OCI-LY7 (cell line): ENCODE results near the gene RASD1. TPM values are rescaled to one million over a fixed set of nuclear protein-coding genes. Genes with fewer than 3 reads are reported as not detected.

Experiments
- BruUV-seq: library from RNA; stranded (reverse); fragments of 400-500 nt; replicated peaks from 2 replicates; lab custom pipeline; 2021; lab: Mats Ljungman, UMichigan
- CTCF ChIA-PET: fragments of 300-600 bp; sonication (Branson Sonifier 250); formaldehyde crosslinking; loops from one replicate; lab custom pipeline; 2022; ENCODE audit warnings: antibody characterized with exemption; ENCODE audit not compliant: unreplicated experiment; lab: Charles Lee
- POLR2A ChIA-PET: fragments of 300-600 bp; sonication (Branson Sonifier 250); formaldehyde crosslinking; loops from one replicate; lab custom pipeline; 2022; ENCODE audit warnings: antibody characterized with exemption; lab: Charles Lee
- DNase-seq: peaks from one replicate; pipeline ENCODE4 v3.0.0-alpha.2; 2015; ENCODE audit warnings: low spot score
- H2AFZ ChIP-seq: fragments of 200-600 bp; sonication (generic), shearing (Covaris generic); 2 replicates; pipeline ENCODE4 v1.6.1; 2014; ENCODE audit warnings: mild to moderate bottlenecking, antibody characterized with exemption, low read length, moderate library complexity
- H3K27ac ChIP-seq: fragments of 200-600 bp; sonication (generic); 2 replicates; pipeline ENCODE4 v1.5.1; 2014; ENCODE audit warnings: mixed run types, low read depth, mild to moderate bottlenecking, moderate library complexity, low read length, inconsistent platforms; ENCODE audit not compliant: poor library complexity, severe bottlenecking
- H3K36me3 ChIP-seq: fragments of 200-600 bp; sonication (generic); 2 replicates; pipeline ENCODE4 v1.6.1; 2014; ENCODE audit warnings: mild to moderate bottlenecking, antibody characterized with exemption, low read length, moderate library complexity, mixed read lengths; ENCODE audit not compliant: insufficient read depth
- H3K4me1 ChIP-seq: fragments of 200-600 bp; sonication (generic); 2 replicates; pipeline ENCODE4 v1.5.1; 2014; ENCODE audit warnings: mild to moderate bottlenecking, low read length; ENCODE audit not compliant: insufficient read depth, poor library complexity, severe bottlenecking
- H3K4me2 ChIP-seq: fragments of 200-600 bp; sonication (generic); 2 replicates; pipeline ENCODE4 v1.6.1; 2014; ENCODE audit warnings: mild to moderate bottlenecking, low read length
- H3K4me3 ChIP-seq: fragments of 200-600 bp; sonication (generic); 2 replicates; pipeline ENCODE4 v1.5.1; 2014; ENCODE audit warnings: mild to moderate bottlenecking, low read depth, low read length; ENCODE audit not compliant: poor library complexity, severe bottlenecking
- H3K79me2 ChIP-seq: fragments of 200-600 bp; sonication (generic); 2 replicates; pipeline ENCODE4 v1.6.1; 2016; ENCODE audit warnings: low read depth, mild to moderate bottlenecking, low read length, moderate library complexity, mixed read lengths; ENCODE audit not compliant: insufficient read depth
- H3K9me2 ChIP-seq: fragments of 200-600 bp; sonication (generic); 2 replicates; pipeline ENCODE4 v1.6.1; 2016; ENCODE audit warnings: mild to moderate bottlenecking, low read length, mixed read lengths; ENCODE audit not compliant: insufficient read depth
- H3K9me3 ChIP-seq: fragments of 200-600 bp; sonication (generic); 2 replicates; pipeline ENCODE4 v1.6.1; 2014; ENCODE audit warnings: mild to moderate bottlenecking, mixed run types, low read length, mixed read lengths
- H4K20me1 ChIP-seq: fragments of 200-600 bp; sonication (generic); 2 replicates; pipeline ENCODE4 v1.6.1; 2014; ENCODE audit warnings: mild to moderate bottlenecking, antibody characterized with exemption, low read length, moderate library complexity, mixed read lengths; ENCODE audit not compliant: insufficient read depth
- EZH2phosphoT487 ChIP-seq: fragments of 200-600 bp; sonication (generic); IDR thresholded peaks from 2 replicates; pipeline ENCODE4 v1.6.1; 2018; ENCODE audit warnings: low read depth, borderline replicate concordance, mild to moderate bottlenecking, mixed run types, antibody characterized with exemption, low read length, moderate library complexity, mixed read lengths
- intact Hi-C: fragments of 100-400 bp; cut with micrococcal nuclease; formaldehyde crosslinking; loops from one replicate; pipeline ENCODE4 v1.10.0; 2022; ENCODE audit not compliant: unreplicated experiment
- total RNA-seq, 2 experiments: library from RNA; depleted of rRNA in 1 of 2; stranded (reverse); fragments of >200 nt in 1 of 2; shearing (Covaris generic) in 1 of 2; gene quantifications; 2 replicates each; pipeline ENCODE4 v1.2.3, GENCODE V29; 2014 to 2022
- TF ChIP-seq, protein P1 (sequence below): fragments of 200-600 bp; sonication (generic); conservative IDR thresholded peaks from 2 replicates; pipeline ENCODE4 v1.5.1; 2014; ENCODE audit warnings: mild to moderate bottlenecking, antibody characterized with exemption, low read length, moderate library complexity, mixed read lengths

Gene RASD1
- total RNA-seq, 2 experiments from 2014 or later = 0.19 TPM; not detected in 1

DNA sequence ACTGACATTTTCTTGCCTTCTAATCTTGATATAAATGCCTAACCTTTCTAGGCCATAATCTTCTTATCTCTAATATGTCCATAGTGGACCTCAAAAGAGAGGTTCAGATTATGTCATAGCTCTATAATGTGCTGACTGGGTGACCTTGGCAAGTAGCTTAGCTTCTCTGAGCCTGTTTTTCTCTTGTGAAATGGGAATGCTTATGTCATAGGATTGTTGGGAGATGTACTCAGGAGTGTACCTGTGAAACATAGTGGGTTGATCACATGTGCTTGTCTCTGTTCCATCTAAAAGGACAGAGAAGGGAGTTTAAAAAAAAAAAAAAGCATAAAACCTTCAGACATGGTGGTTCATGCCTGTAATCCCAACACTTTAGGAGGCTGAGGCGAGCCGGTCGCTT lies 17.0 kb downstream of the RASD1 start:
- peaks cover 72% of the 10 kb centered on the region for H3K79me2 ChIP-seq
- peaks cover 46% of the 10 kb centered on the region for H3K4me1 ChIP-seq
- H4K20me1 ChIP-seq = peaks cover 6% of the 10 kb centered on the region
- TF ChIP-seq, protein P1, sequence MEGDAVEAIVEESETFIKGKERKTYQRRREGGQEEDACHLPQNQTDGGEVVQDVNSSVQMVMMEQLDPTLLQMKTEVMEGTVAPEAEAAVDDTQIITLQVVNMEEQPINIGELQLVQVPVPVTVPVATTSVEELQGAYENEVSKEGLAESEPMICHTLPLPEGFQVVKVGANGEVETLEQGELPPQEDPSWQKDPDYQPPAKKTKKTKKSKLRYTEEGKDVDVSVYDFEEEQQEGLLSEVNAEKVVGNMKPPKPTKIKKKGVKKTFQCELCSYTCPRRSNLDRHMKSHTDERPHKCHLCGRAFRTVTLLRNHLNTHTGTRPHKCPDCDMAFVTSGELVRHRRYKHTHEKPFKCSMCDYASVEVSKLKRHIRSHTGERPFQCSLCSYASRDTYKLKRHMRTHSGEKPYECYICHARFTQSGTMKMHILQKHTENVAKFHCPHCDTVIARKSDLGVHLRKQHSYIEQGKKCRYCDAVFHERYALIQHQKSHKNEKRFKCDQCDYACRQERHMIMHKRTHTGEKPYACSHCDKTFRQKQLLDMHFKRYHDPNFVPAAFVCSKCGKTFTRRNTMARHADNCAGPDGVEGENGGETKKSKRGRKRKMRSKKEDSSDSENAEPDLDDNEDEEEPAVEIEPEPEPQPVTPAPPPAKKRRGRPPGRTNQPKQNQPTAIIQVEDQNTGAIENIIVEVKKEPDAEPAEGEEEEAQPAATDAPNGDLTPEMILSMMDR = no peak
- no peak for TF ChIP-seq EZH2phosphoT487
- no peaks in the 10 kb centered on the region for H3K9me2 ChIP-seq
- no peak overlapping the region for H2AFZ ChIP-seq
- ChIA-PET POLR2A (interaction anchor here (0.6 kb wide), 1 partner anchor 444 kb away, joined by 4 read pairs; no protein-coding TSS in a partner anchor), CTCF (no interaction called here)
- H3K27ac ChIP-seq = no peak overlapping the region
- no TSS peak for BruUV-seq
- H3K9me3 ChIP-seq = no peaks in the 10 kb centered on the region
- no peak for DNase-seq
- H3K36me3 ChIP-seq = peaks cover 54% of the 10 kb centered on the region
- H3K4me2 ChIP-seq = peak overlapping the region; percentile 97
- intact Hi-C loops = no loop called here
- H3K4me3 ChIP-seq = peak overlapping the region; percentile 9

DNA sequence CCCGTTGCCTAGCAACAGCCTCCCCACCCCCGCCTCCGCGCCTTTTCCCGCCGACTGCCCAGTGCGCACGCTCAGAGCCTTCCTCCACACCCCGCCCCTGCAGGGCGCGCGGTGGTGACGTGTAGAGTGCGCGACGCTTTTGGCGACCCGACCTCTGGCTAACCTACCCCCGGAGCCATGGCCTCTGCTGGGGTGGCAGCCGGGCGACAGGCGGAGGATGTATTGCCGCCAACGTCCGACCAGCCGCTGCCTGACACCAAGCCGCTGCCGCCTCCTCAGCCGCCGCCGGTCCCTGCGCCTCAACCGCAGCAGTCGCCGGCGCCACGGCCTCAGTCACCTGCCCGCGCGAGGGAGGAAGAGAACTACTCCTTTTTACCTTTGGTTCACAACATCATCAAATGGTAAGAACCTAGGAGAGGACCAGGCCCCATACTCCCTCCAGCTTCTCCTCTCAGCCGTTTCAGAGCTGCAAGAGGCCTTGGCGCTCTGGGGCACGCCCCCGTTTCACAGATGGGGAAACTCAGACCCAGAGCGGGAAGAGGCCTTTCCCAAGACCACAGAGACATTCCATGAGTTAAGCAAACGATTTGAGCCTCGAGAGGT lies 19.2 kb downstream of the RASD1 start, which contains the start of gene MED9:
Gene MED9 (plus strand): TSS at position 136 of the 603 bp plus-strand sequence. CDS start 42 bp downstream, at position 178.
- peak within 1 kb of the TSS; percentile 83 for H3K4me3 ChIP-seq
- peaks cover 6% of the 10 kb centered on the region for H4K20me1 ChIP-seq
- H3K4me1 ChIP-seq = peaks cover 42% of the 10 kb centered on the region
- TF ChIP-seq, protein P1 = no peak
- no peak for TF ChIP-seq EZH2phosphoT487
- ChIA-PET POLR2A (interaction anchor here (0.7 kb wide), 1 partner anchor 9 kb away, joined by 3 read pairs; no protein-coding TSS in a partner anchor), CTCF (no interaction called here)
- peak; percentile 95 for DNase-seq
- intact Hi-C loops = no loop called here
- peak within 1 kb of the TSS; percentile 81 for H2AFZ ChIP-seq
- no peaks in the 10 kb centered on the region for H3K9me2 ChIP-seq
- peak within 1 kb of the TSS; percentile 84 for H3K27ac ChIP-seq
- BruUV-seq = TSS peak; percentile 83
- peaks cover 51% of the 10 kb centered on the region for H3K79me2 ChIP-seq
- H3K9me3 ChIP-seq = no peaks in the 10 kb centered on the region
- peak within 1 kb of the TSS; percentile 97 for H3K4me2 ChIP-seq
- H3K36me3 ChIP-seq = peaks cover 33% of the 10 kb centered on the region

DNA sequence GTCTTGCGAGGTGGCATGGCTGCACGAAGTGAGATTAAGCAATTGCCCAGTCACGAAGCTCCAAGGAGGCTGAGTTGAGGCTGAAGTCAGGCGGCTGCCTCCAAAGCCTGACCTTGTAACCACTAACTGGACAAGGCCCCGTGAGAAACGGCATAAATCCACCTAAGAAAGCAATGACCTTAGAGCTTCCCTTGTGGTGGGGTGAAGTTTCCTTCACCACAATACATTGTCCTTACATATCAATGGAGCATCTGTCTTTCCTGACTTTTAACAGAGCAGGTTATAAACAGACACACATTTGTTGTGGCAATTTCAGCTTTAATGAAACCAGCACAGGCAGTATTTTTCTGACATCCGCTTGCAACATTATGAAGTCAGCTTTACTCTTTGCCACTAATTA lies 21.9 kb downstream of the RASD1 start:
- TF ChIP-seq, protein P1 = no peak
- no peak for TF ChIP-seq EZH2phosphoT487
- peaks cover 25% of the 10 kb centered on the region for H3K79me2 ChIP-seq
- H3K4me3 ChIP-seq = no peak overlapping the region
- H3K36me3 ChIP-seq = peaks cover 7% of the 10 kb centered on the region
- no peak overlapping the region for H3K4me2 ChIP-seq
- no peak overlapping the region for H2AFZ ChIP-seq
- H3K9me2 ChIP-seq = no peaks in the 10 kb centered on the region
- no TSS peak for BruUV-seq
- H4K20me1 ChIP-seq = no peaks in the 10 kb centered on the region
- ChIA-PET CTCF (interaction anchor here (0.8 kb wide), 1 partner anchor 12 kb away, joined by 3 read pairs; no protein-coding TSS in a partner anchor), POLR2A (interaction anchor here (0.9 kb wide), 1 partner anchor 58 kb away, joined by 3 read pairs; no protein-coding TSS in a partner anchor)
- intact Hi-C loops = no loop called here
- H3K4me1 ChIP-seq = peaks cover 17% of the 10 kb centered on the region
- H3K27ac ChIP-seq = no peak overlapping the region
- DNase-seq = no peak
- no peaks in the 10 kb centered on the region for H3K9me3 ChIP-seq
